HepG2 (cell line): Measurements from ENCODE around the gene CDH23. TPM values are rescaled to one million over a fixed set of nuclear protein-coding genes. Genes with fewer than 3 reads are reported as not detected.

ENCODE experiments used
- ATAC-seq: fragments of 200-7000 bp; cut with Tn5 transposase; 3 replicates; pipeline ENCODE4 v1.9.1; 2020; ENCODE audit warnings: mild to moderate bottlenecking, moderate library complexity
- BruUV-seq: library from RNA; stranded (reverse); fragments of 400-500 nt; replicated peaks from 2 replicates; lab custom pipeline; 2021; lab: Mats Ljungman, UMichigan
- CTCF ChIA-PET: fragments of 300-600 bp; formaldehyde crosslinking; extraction: SDS; loops from one replicate; lab custom pipeline; 2021; ENCODE audit warnings: low total read pairs, inconsistent platforms, low intra/inter-chr PET ratio; lab: Yijun Ruan, JAX
- POLR2A ChIA-PET: fragments of 350-600 bp; sonication (Branson Sonifier 250); formaldehyde crosslinking; loops from one replicate; lab custom pipeline; 2020; ENCODE audit warnings: antibody characterized with exemption, inconsistent platforms; lab: Yijun Ruan, JAX
- DNase-seq: peaks from one replicate; pipeline ENCODE4 v3.0.0-alpha.2; 2015; ENCODE audit warnings: low spot score
- FAIRE-seq: peaks from 3 replicates; lab custom pipeline; 2011; peaks lifted over from hg19 to GRCh38; lab: Jason Lieb, UNC
- H2AFZ ChIP-seq: one replicate; pipeline ENCODE4 v1.6.1; 2011; ENCODE audit warnings: low read length, inconsistent platforms
- H3K27ac ChIP-seq: fragments of 300-600 bp; 3 replicates; pipeline ENCODE4 v1.8.0; 2011; ENCODE audit warnings: mixed run types, mild to moderate bottlenecking, mixed read lengths, low read length, inconsistent platforms; ENCODE audit not compliant: insufficient read depth; ENCODE audit errors: extremely low read length
- H3K27me3 ChIP-seq, 2 experiments: fragments of 200-600 bp in 1 of 2; 2 replicates in 1 of 2; 3 replicates in 1 of 2; pipeline versions ENCODE4 v1.6.0 to v1.8.0; 2011; ENCODE audit warnings: low read length in 2 of 2, mild to moderate bottlenecking in 2 of 2, moderate library complexity in 2 of 2, inconsistent platforms in 1 of 2; ENCODE audit not compliant: insufficient read depth in 2 of 2, control insufficient read depth in 1 of 2
- H3K36me3 ChIP-seq, 2 experiments: fragments of 200-600 bp in 1 of 2; replicated peaks in 1 of 2; 2 replicates in 1 of 2; 3 replicates in 1 of 2; pipeline versions ENCODE4 v1.5.1 to v1.8.0; 2011; ENCODE audit warnings: low read length in 2 of 2, inconsistent platforms in 1 of 2; ENCODE audit not compliant: insufficient read depth in 2 of 2, control insufficient read depth in 1 of 2
- H3K4me1 ChIP-seq: 2 replicates; pipeline ENCODE4 v1.5.1; 2012; ENCODE audit warnings: low read length, inconsistent platforms; ENCODE audit not compliant: insufficient read depth
- H3K4me2 ChIP-seq: 2 replicates; pipeline ENCODE4 v1.6.0; 2011; ENCODE audit warnings: low read depth, low read length, inconsistent platforms
- H3K4me3 ChIP-seq, 3 experiments: fragments of 200-600 bp in 1 of 3; sonication (generic), shearing (Covaris generic) in 1 of 3; replicated peaks in 1 of 3; 2 replicates each; pipeline ENCODE4 v1.5.1; 2011 to 2016; ENCODE audit warnings: low read length in 3 of 3, inconsistent platforms in 2 of 3, low read depth in 2 of 3, mild to moderate bottlenecking in 2 of 3, control low read depth in 1 of 3, mixed read lengths in 1 of 3; ENCODE audit not compliant: insufficient read depth in 1 of 3
- H3K79me2 ChIP-seq: one replicate; pipeline ENCODE4 v1.6.1; 2011; ENCODE audit warnings: low read length, inconsistent platforms; ENCODE audit not compliant: insufficient read depth
- H3K9ac ChIP-seq: 2 replicates; pipeline ENCODE4 v1.6.0; 2011; ENCODE audit warnings: mild to moderate bottlenecking, low read depth, low read length, inconsistent platforms; ENCODE audit not compliant: insufficient read depth
- H3K9me3 ChIP-seq: 2 replicates; pipeline ENCODE4 v1.5.1; 2012; ENCODE audit warnings: mild to moderate bottlenecking, low read length
- H4K20me1 ChIP-seq: 2 replicates; pipeline ENCODE4 v1.6.0; 2011; ENCODE audit warnings: inconsistent platforms, mild to moderate bottlenecking, low read length, moderate library complexity; ENCODE audit not compliant: insufficient read depth
- ARNT ChIP-seq: fragments of 450-650 bp; IDR thresholded peaks from 2 replicates; pipeline ENCODE4 v1.6.1; 2017
- ATF4 ChIP-seq, 2 experiments: fragments of 450-650 bp in 1 of 2; sonication (generic) in 1 of 2; formaldehyde crosslinking; IDR thresholded peaks; 2 replicates each; pipeline versions ENCODE4 v1.5.0 to v1.8.0; 2020 to 2022; ENCODE audit warnings: mild to moderate bottlenecking in 1 of 2, missing genetic modification reagents in 1 of 2
- CERS6 ChIP-seq: sonication (generic); formaldehyde crosslinking; IDR thresholded peaks from 2 replicates; pipeline ENCODE4 v1.5.0; 2020; ENCODE audit warnings: missing genetic modification reagents
- MIER3 ChIP-seq: IDR thresholded peaks from 2 replicates; pipeline ENCODE4 v1.6.1; 2016; ENCODE audit warnings: missing compliant biosample characterization, borderline replicate concordance
- NFYB ChIP-seq: sonication (generic); formaldehyde crosslinking; IDR thresholded peaks from 2 replicates; pipeline ENCODE4 v1.4.0; 2020; ENCODE audit warnings: missing genetic modification reagents
- NFYC ChIP-seq: IDR thresholded peaks from 2 replicates; pipeline ENCODE4 v1.6.1; 2016; ENCODE audit warnings: missing genetic modification reagents, missing compliant biosample characterization
- PBX2 ChIP-seq: IDR thresholded peaks from 2 replicates; pipeline ENCODE4 v1.6.1; 2016; ENCODE audit warnings: control low read depth
- PRDM15 ChIP-seq: sonication (generic); formaldehyde crosslinking; IDR thresholded peaks from 2 replicates; pipeline ENCODE4 v1.4.0; 2020; ENCODE audit warnings: missing genetic modification reagents
- RERE ChIP-seq: IDR thresholded peaks from 2 replicates; pipeline ENCODE4 v1.6.1; 2016; ENCODE audit warnings: low read depth, missing genetic modification reagents, missing compliant biosample characterization
- TOPORS ChIP-seq: sonication (generic); formaldehyde crosslinking; IDR thresholded peaks from 2 replicates; pipeline ENCODE4 v1.8.0; 2023; ENCODE audit warnings: mild to moderate bottlenecking, missing genetic modification reagents
- ZNF205 ChIP-seq: IDR thresholded peaks from 2 replicates; pipeline ENCODE4 v1.6.1; 2018; ENCODE audit warnings: missing biosample characterization, missing genetic modification reagents
- ZNF333 ChIP-seq: sonication (generic); formaldehyde crosslinking; IDR thresholded peaks from 2 replicates; pipeline ENCODE4 v1.4.0; 2020; ENCODE audit warnings: mild to moderate bottlenecking, missing genetic modification reagents, borderline replicate concordance
- ZNF766 ChIP-seq: sonication (generic); formaldehyde crosslinking; IDR thresholded peaks from 2 replicates; pipeline ENCODE4 v1.5.0; 2020; ENCODE audit warnings: missing genetic modification reagents, borderline replicate concordance
- ZZZ3 ChIP-seq: sonication (generic); formaldehyde crosslinking; IDR thresholded peaks from 2 replicates; pipeline ENCODE4 v1.4.0; 2020; ENCODE audit warnings: missing genetic modification reagents, mild to moderate bottlenecking, borderline replicate concordance
- WGBS: methylation state at CpG from one replicate; pipeline ENCODE4 v1.1.6; 2017; ENCODE audit warnings: low lambda C conversion rate; 5-methylcytosine and 5-hydroxymethylcytosine counted together
- in situ Hi-C: cut with HindIII; loops from 2 replicates; pipeline ENCODE4 v1.10.0; 2017; ENCODE audit warnings: low pct_unique_long_range_greater_than_20kb; ENCODE audit not compliant: extremely low pct_ligation_motif_present
- intact Hi-C: fragments of 100-400 bp; cut with micrococcal nuclease; formaldehyde crosslinking; loops from one replicate; pipeline ENCODE4 v1.10.0; 2022; ENCODE audit not compliant: unreplicated experiment
- polyA plus RNA-seq, 8 experiments: library from polyadenylated mRNA; depleted of rRNA in 3 of 8; stranded (reverse) in 7 of 8; unstranded in 1 of 8; fragments of >200 nt; fragmentation: Illumina TruSeq in 4 of 8; extraction: Trizol in 4 of 8; gene quantifications; 2 replicates each; pipeline versions ENCODE4 v1.2.1 to v1.2.3, GENCODE V29; 2011 to 2016; ENCODE audit warnings: low read depth in 4 of 8, missing spikeins in 1 of 8, mixed read lengths in 1 of 8; ENCODE audit not compliant: insufficient read depth in 1 of 8
- total RNA-seq, 5 experiments: library from RNA; depleted of rRNA; stranded (reverse); fragments of >200 nt; fragmentation: Illumina TruSeq; extraction: Trizol; gene quantifications; 2 replicates each; pipeline ENCODE4 v1.2.3, GENCODE V29; 2016; ENCODE audit warnings: low read depth in 1 of 5

CDH23 gene
- total and polyA plus RNA-seq, 2 of the 13 experiments (the other 11 are each of a cell fraction or from before 2014, with no cell fraction given), result 0.13 TPM; not detected in 1

GRCh38 chr10:71737834-71738197 is 341.1 kb downstream of the CDH23 start:
- H3K9ac ChIP-seq, result no peak overlapping the region
- peaks cover 8 to 48% of the 10 kb centered on the region in 2 experiments; a peak in 4 of 5 replicates for H3K27me3 ChIP-seq
- TF ChIP-seq ZNF205, result no peak
- TF ChIP-seq RERE, result no peak
- no peak for TF ChIP-seq ARNT
- TF ChIP-seq PRDM15, result no peak
- no peak for TF ChIP-seq ZNF766
- no peak for TF ChIP-seq PBX2 (CRISPR knock-in tag)
- TF ChIP-seq NFYB, result no peak
- no peak for TF ChIP-seq ATF4 (CRISPR knock-in tag; IDR thresholded peaks at IDR 0.05)
- TF ChIP-seq MIER3 (CRISPR knock-in tag), result no peak
- TF ChIP-seq ZZZ3 (CRISPR knock-in tag), result no peak
- no peak for TF ChIP-seq NFYC
- no peak for TF ChIP-seq CERS6 (CRISPR knock-in tag)
- TF ChIP-seq ZNF333 (CRISPR knock-in tag), result no peak
- no peak for TF ChIP-seq TOPORS (CRISPR knock-in tag)

More at GRCh38 chr10:71737834-71738197, 341.1 kb downstream of the CDH23 start:
- no peak for ATAC-seq
- H3K4me2 ChIP-seq, result no peak overlapping the region
- H3K4me1 ChIP-seq, result 0 out of 2 replicates have a peak, but pooled peaks cover 9% of the 10 kb centered on the region
- DNase-seq, result no peak
- POLR2A ChIA-PET, result no interaction called here
- H3K36me3 ChIP-seq, result no peaks in the 10 kb centered on the region
- no peak overlapping the region for H2AFZ ChIP-seq
- in situ Hi-C loops (no loop called here), intact Hi-C loops (no loop called here)
- BruUV-seq, result no TSS peak
- no peak overlapping the region for H3K27ac ChIP-seq
- FAIRE-seq, result no peak
- H3K9me3 ChIP-seq, result no peaks in the 10 kb centered on the region
- H4K20me1 ChIP-seq, result no peaks in the 10 kb centered on the region
- no peaks in the 10 kb centered on the region for H3K79me2 ChIP-seq
- no peak overlapping the region for H3K4me3 ChIP-seq
- CTCF ChIA-PET, result no interaction called here
- WGBS, result 37% methylated on average over 3 of the region's 3 CpGs
